HepG2 (cell line): ENCODE measurements around the gene ADCY10. TPM values are rescaled to one million over a fixed set of nuclear protein-coding genes. Genes with fewer than 3 reads are reported as not detected.
A peak's percentile ranks its signal among the peaks of the same experiment; 100 is the strongest.

Source experiments
- ATAC-seq: fragments of 200-7000 bp; cut with Tn5 transposase; 3 replicates; pipeline ENCODE4 v1.9.1; 2020; ENCODE audit warnings: mild to moderate bottlenecking, moderate library complexity
- BruUV-seq: library from RNA; stranded (reverse); fragments of 400-500 nt; replicated peaks from 2 replicates; lab custom pipeline; 2021; lab: Mats Ljungman, UMichigan
- CTCF ChIA-PET: fragments of 300-600 bp; formaldehyde crosslinking; extraction: SDS; loops from one replicate; lab custom pipeline; 2021; ENCODE audit warnings: low total read pairs, inconsistent platforms, low intra/inter-chr PET ratio; lab: Yijun Ruan, JAX
- POLR2A ChIA-PET: fragments of 350-600 bp; sonication (Branson Sonifier 250); formaldehyde crosslinking; loops from one replicate; lab custom pipeline; 2020; ENCODE audit warnings: antibody characterized with exemption, inconsistent platforms; lab: Yijun Ruan, JAX
- DNase-seq: peaks from one replicate; pipeline ENCODE4 v3.0.0-alpha.2; 2015; ENCODE audit warnings: low spot score
- FAIRE-seq: peaks from 3 replicates; lab custom pipeline; 2011; peaks lifted over from hg19 to GRCh38; lab: Jason Lieb, UNC
- H2AFZ ChIP-seq: one replicate; pipeline ENCODE4 v1.6.1; 2011; ENCODE audit warnings: low read length, inconsistent platforms
- H3K27ac ChIP-seq: fragments of 300-600 bp; 3 replicates; pipeline ENCODE4 v1.8.0; 2011; ENCODE audit warnings: mixed run types, mild to moderate bottlenecking, mixed read lengths, low read length, inconsistent platforms; ENCODE audit not compliant: insufficient read depth; ENCODE audit errors: extremely low read length
- H3K27me3 ChIP-seq, 2 experiments: fragments of 200-600 bp in 1 of 2; 2 replicates in 1 of 2; 3 replicates in 1 of 2; pipeline versions ENCODE4 v1.6.0 to v1.8.0; 2011; ENCODE audit warnings: low read length in 2 of 2, mild to moderate bottlenecking in 2 of 2, moderate library complexity in 2 of 2, inconsistent platforms in 1 of 2; ENCODE audit not compliant: insufficient read depth in 2 of 2, control insufficient read depth in 1 of 2
- H3K36me3 ChIP-seq, 2 experiments: fragments of 200-600 bp in 1 of 2; replicated peaks in 1 of 2; 2 replicates in 1 of 2; 3 replicates in 1 of 2; pipeline versions ENCODE4 v1.5.1 to v1.8.0; 2011; ENCODE audit warnings: low read length in 2 of 2, inconsistent platforms in 1 of 2; ENCODE audit not compliant: insufficient read depth in 2 of 2, control insufficient read depth in 1 of 2
- H3K4me1 ChIP-seq: 2 replicates; pipeline ENCODE4 v1.5.1; 2012; ENCODE audit warnings: low read length, inconsistent platforms; ENCODE audit not compliant: insufficient read depth
- H3K4me2 ChIP-seq: 2 replicates; pipeline ENCODE4 v1.6.0; 2011; ENCODE audit warnings: low read depth, low read length, inconsistent platforms
- H3K4me3 ChIP-seq, 3 experiments: fragments of 200-600 bp in 1 of 3; sonication (generic), shearing (Covaris generic) in 1 of 3; replicated peaks in 1 of 3; 2 replicates each; pipeline ENCODE4 v1.5.1; 2011 to 2016; ENCODE audit warnings: low read length in 3 of 3, inconsistent platforms in 2 of 3, low read depth in 2 of 3, mild to moderate bottlenecking in 2 of 3, control low read depth in 1 of 3, mixed read lengths in 1 of 3; ENCODE audit not compliant: insufficient read depth in 1 of 3
- H3K79me2 ChIP-seq: one replicate; pipeline ENCODE4 v1.6.1; 2011; ENCODE audit warnings: low read length, inconsistent platforms; ENCODE audit not compliant: insufficient read depth
- H3K9ac ChIP-seq: 2 replicates; pipeline ENCODE4 v1.6.0; 2011; ENCODE audit warnings: mild to moderate bottlenecking, low read depth, low read length, inconsistent platforms; ENCODE audit not compliant: insufficient read depth
- H3K9me3 ChIP-seq: 2 replicates; pipeline ENCODE4 v1.5.1; 2012; ENCODE audit warnings: mild to moderate bottlenecking, low read length
- H4K20me1 ChIP-seq: 2 replicates; pipeline ENCODE4 v1.6.0; 2011; ENCODE audit warnings: inconsistent platforms, mild to moderate bottlenecking, low read length, moderate library complexity; ENCODE audit not compliant: insufficient read depth
- ATF7 ChIP-seq, 2 experiments: fragments of 450-650 bp in 1 of 2; sonication (generic) in 1 of 2; formaldehyde crosslinking in 1 of 2; IDR thresholded peaks; 2 replicates each; pipeline versions ENCODE4 v1.4.0 to v1.6.1; 2016 to 2020; ENCODE audit warnings: antibody characterized with exemption in 1 of 2, mild to moderate bottlenecking in 1 of 2, missing genetic modification reagents in 1 of 2
- CEBPB ChIP-seq: IDR thresholded peaks from 2 replicates; pipeline ENCODE4 v1.6.1; 2011; ENCODE audit warnings: low read depth, low read length, improper control_type of control experiment, borderline replicate concordance
- MED1 ChIP-seq: sonication (generic); formaldehyde crosslinking; IDR thresholded peaks from 2 replicates; pipeline ENCODE4 v1.4.0; 2020; ENCODE audit warnings: missing genetic modification reagents
- POLR2A ChIP-seq, 2 experiments: IDR thresholded peaks; 2 replicates each; pipeline ENCODE4 v1.6.1; 2011; ENCODE audit warnings: low read depth in 2 of 2, low read length in 2 of 2, mild to moderate bottlenecking in 1 of 2, moderate library complexity in 1 of 2; ENCODE audit not compliant: insufficient read depth in 1 of 2
- ZFP62 ChIP-seq: sonication (generic); formaldehyde crosslinking; IDR thresholded peaks from 2 replicates; pipeline ENCODE4 v1.4.0; 2020; ENCODE audit warnings: missing genetic modification reagents
- WGBS: methylation state at CpG from one replicate; pipeline ENCODE4 v1.1.6; 2017; ENCODE audit warnings: low lambda C conversion rate; 5-methylcytosine and 5-hydroxymethylcytosine counted together
- in situ Hi-C: cut with HindIII; loops from 2 replicates; pipeline ENCODE4 v1.10.0; 2017; ENCODE audit warnings: low pct_unique_long_range_greater_than_20kb; ENCODE audit not compliant: extremely low pct_ligation_motif_present
- intact Hi-C: fragments of 100-400 bp; cut with micrococcal nuclease; formaldehyde crosslinking; loops from one replicate; pipeline ENCODE4 v1.10.0; 2022; ENCODE audit not compliant: unreplicated experiment
- polyA plus RNA-seq, 8 experiments: library from polyadenylated mRNA; depleted of rRNA in 3 of 8; stranded (reverse) in 7 of 8; unstranded in 1 of 8; fragments of >200 nt; fragmentation: Illumina TruSeq in 4 of 8; extraction: Trizol in 4 of 8; gene quantifications; 2 replicates each; pipeline versions ENCODE4 v1.2.1 to v1.2.3, GENCODE V29; 2011 to 2016; ENCODE audit warnings: low read depth in 4 of 8, missing spikeins in 1 of 8, mixed read lengths in 1 of 8; ENCODE audit not compliant: insufficient read depth in 1 of 8
- total RNA-seq, 5 experiments: library from RNA; depleted of rRNA; stranded (reverse); fragments of >200 nt; fragmentation: Illumina TruSeq; extraction: Trizol; gene quantifications; 2 replicates each; pipeline ENCODE4 v1.2.3, GENCODE V29; 2016; ENCODE audit warnings: low read depth in 1 of 5
- TF ChIP-seq, protein P1 (sequence below): sonication (generic); formaldehyde crosslinking; IDR thresholded peaks from 2 replicates; pipeline ENCODE4 v1.9.0; 2021; ENCODE audit warnings: missing genetic modification reagents, borderline replicate concordance

ADCY10 gene
- total and polyA plus RNA-seq, 2 of the 13 experiments (the other 11 are each of a cell fraction or from before 2014, with no cell fraction given): 0.02 to 0.03 TPM

- POLR2A ChIA-PET: no interaction called here
- Histone ChIP-seq H3K27ac (no peak overlapping the region), H3K9ac (no peak overlapping the region), H3K9me3 (no peaks in the 10 kb centered on the region), H3K4me2 (no peak overlapping the region), H2AFZ (no peak overlapping the region), H3K27me3 (no peaks in the 10 kb centered on the region), H3K79me2 (peaks cover 10% of the 10 kb centered on the region), H4K20me1 (peaks cover 2% of the 10 kb centered on the region), H3K4me1 (peaks cover 21% of the 10 kb centered on the region), H3K36me3 (peaks cover 3 to 23% of the 10 kb centered on the region in 2 experiments), H3K4me3 (no peak overlapping the region)
- peak; percentile 59; the same call in 1 of the 2 replicates for TF ChIP-seq ATF7 (IDR thresholded peaks at IDR 0.05)
- TF ChIP-seq ATF7 (CRISPR knock-in tag; IDR thresholded peaks at IDR 0.05): no peak
- TF ChIP-seq CEBPB: peak; percentile 61; the same call in 1 of the 2 replicates
- TF ChIP-seq MED1 (CRISPR knock-in tag): no peak
- TF ChIP-seq POLR2A (IDR thresholded peaks at IDR 0.05; ENCODE audit: insufficient read depth in 1 of 2, low read depth in 2 of 2, low read length in 2 of 2): no peak
- no peak for TF ChIP-seq ZFP62 (CRISPR knock-in tag)
- TF ChIP-seq, protein P1, sequence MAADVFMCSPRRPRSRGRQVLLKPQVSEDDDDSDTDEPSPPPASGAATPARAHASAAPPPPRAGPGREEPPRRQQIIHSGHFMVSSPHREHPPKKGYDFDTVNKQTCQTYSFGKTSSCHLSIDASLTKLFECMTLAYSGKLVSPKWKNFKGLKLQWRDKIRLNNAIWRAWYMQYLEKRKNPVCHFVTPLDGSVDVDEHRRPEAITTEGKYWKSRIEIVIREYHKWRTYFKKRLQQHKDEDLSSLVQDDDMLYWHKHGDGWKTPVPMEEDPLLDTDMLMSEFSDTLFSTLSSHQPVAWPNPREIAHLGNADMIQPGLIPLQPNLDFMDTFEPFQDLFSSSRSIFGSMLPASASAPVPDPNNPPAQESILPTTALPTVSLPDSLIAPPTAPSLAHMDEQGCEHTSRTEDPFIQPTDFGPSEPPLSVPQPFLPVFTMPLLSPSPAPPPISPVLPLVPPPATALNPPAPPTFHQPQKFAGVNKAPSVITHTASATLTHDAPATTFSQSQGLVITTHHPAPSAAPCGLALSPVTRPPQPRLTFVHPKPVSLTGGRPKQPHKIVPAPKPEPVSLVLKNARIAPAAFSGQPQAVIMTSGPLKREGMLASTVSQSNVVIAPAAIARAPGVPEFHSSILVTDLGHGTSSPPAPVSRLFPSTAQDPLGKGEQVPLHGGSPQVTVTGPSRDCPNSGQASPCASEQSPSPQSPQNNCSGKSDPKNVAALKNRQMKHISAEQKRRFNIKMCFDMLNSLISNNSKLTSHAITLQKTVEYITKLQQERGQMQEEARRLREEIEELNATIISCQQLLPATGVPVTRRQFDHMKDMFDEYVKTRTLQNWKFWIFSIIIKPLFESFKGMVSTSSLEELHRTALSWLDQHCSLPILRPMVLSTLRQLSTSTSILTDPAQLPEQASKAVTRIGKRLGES (CRISPR knock-in tag): no peak
- intact Hi-C loops (no loop called here), in situ Hi-C loops (no loop called here)
- BruUV-seq: no TSS peak
- ATAC-seq (no peak), DNase-seq (no peak), FAIRE-seq (no peak)
- CTCF ChIA-PET: no interaction called here
- 95% methylated on average over 5 of the region's 5 CpGs for WGBS
Observed at GRCh38 chr1:167764458-167765330, 149.2 kb downstream of the ADCY10 start.
